PFSK-1 (cell line): Measurements from ENCODE around the gene TREX2.

Source experiments
- FOXP2 ChIP-seq: optimal IDR thresholded peaks from 2 replicates; pipeline ENCODE3; 2011; ENCODE audit warnings: borderline replicate concordance, control low read depth, inconsistent platforms; ENCODE audit not compliant: insufficient read depth; ENCODE audit errors: extremely low read length, extremely low read depth
- POLR2AphosphoS5 ChIP-seq: IDR thresholded peaks from 2 replicates; pipeline ENCODE4 v1.6.1; 2012; ENCODE audit warnings: low read depth, mild to moderate bottlenecking, control low read depth, low read length, moderate library complexity
- REST ChIP-seq, 2 experiments: IDR thresholded peaks; 2 replicates each; pipeline versions ENCODE4 v1.6.1 to v1.8.0; 2011 to 2012; ENCODE audit warnings: low read depth in 2 of 2, low read length in 2 of 2, control low read depth in 1 of 2, inconsistent platforms in 1 of 2, mild to moderate bottlenecking in 1 of 2, moderate library complexity in 1 of 2; ENCODE audit not compliant: insufficient read depth in 1 of 2
- SIN3A ChIP-seq: IDR thresholded peaks from 2 replicates; pipeline ENCODE4 v1.6.1; 2012; ENCODE audit warnings: mild to moderate bottlenecking, low read length, moderate library complexity, borderline replicate concordance; ENCODE audit not compliant: insufficient read depth
- TAF1 ChIP-seq: IDR thresholded peaks from 2 replicates; pipeline ENCODE4 v1.6.1; 2012; ENCODE audit warnings: low read length, control low read depth, borderline replicate concordance; ENCODE audit not compliant: insufficient read depth

The TREX2 gene

DNA sequence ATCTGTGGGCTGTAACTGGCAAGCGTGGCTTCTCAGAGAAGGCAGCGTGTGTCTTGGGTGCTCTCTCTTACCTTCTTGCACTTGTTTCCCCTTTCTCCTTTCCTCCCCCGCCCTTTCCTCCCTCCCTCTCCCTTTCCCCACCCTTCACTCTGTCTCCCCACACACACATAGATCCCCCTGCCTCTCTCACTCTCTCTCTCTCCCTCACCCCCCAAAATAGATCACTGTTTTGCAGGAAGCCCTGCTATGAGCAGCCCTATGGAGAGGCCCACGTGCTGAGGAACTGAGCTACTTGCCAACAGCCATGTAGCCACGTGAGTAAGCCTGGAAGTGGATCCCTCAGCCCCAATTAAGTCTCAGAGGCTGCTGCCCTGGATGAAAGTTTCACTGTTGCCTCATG lies 40.4 kb downstream of the TREX2 start:
- TF ChIP-seq REST (IDR thresholded peaks at IDR 0.05; ENCODE audit: insufficient read depth in 1 of 2, low read depth in 2 of 2, low read length in 2 of 2) = no peak
- TF ChIP-seq TAF1 = no peak
- no peak for TF ChIP-seq POLR2AphosphoS5
- no peak for TF ChIP-seq FOXP2
- no peak for TF ChIP-seq SIN3A

- no peak for TF ChIP-seq FOXP2
- no peak for TF ChIP-seq TAF1
- TF ChIP-seq REST (IDR thresholded peaks at IDR 0.05; ENCODE audit: insufficient read depth in 1 of 2, low read depth in 2 of 2, low read length in 2 of 2) = no peak
- no peak for TF ChIP-seq POLR2AphosphoS5
- TF ChIP-seq SIN3A = no peak
Measured at GRCh38 chrX:153401133-153401764, 44.6 kb downstream of the TREX2 start, which contains the start of gene PNMA6E. Gene PNMA6E, minus strand, starts transcription at chrX:153401350. Its CDS starts 2,501 bp downstream, at chrX:153398849.

GRCh38 chrX:153400146-153401132 lies 45.4 kb downstream of the TREX2 start:
- TF ChIP-seq FOXP2 = peak; percentile 13
- no peak for TF ChIP-seq SIN3A
- TF ChIP-seq POLR2AphosphoS5 = no peak
- TF ChIP-seq REST (IDR thresholded peaks at IDR 0.05; ENCODE audit: insufficient read depth in 1 of 2, low read depth in 2 of 2, low read length in 2 of 2) = no peak

DNA sequence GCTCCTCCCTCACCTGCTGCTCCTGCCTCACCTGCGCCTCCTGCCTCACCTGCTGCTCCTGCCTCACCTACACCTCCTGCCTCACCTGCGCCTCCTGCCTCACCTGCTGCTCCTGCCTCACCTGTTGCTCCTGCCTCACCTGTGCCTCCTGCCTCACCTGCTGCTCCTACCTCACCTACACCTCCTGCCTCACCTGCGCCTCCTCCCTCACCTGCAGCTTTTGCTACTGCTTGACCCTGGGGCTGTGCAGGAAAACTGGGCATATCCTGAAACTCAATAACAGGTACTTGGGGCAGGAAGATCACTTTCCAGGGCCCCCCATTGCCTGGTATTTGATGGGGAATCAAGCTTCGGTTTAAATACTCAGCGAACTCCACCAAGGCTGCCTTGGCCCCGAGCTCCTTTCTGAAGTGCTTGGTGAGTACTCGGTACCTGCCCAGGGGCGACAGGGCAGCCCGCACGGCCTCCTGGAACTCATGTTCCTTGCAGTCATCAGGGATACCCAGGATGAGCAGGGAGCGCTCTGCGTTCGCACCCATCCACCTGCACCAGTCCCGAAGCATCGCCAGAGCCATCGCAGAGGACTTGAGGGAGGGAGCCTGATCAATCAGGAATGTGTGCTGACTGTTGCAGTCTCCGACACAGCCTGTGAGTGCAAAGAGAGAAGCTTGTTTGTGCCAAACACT lies 47.4 kb downstream of the TREX2 start:
- no peak for TF ChIP-seq FOXP2

GRCh38 chrX:153397256-153397960 lies 48.4 kb downstream of the TREX2 start:
- no peak for TF ChIP-seq TAF1
- no peak for TF ChIP-seq FOXP2
- no peak for TF ChIP-seq POLR2AphosphoS5
- no peak for TF ChIP-seq REST (IDR thresholded peaks at IDR 0.05; ENCODE audit: insufficient read depth in 1 of 2, low read depth in 2 of 2, low read length in 2 of 2)
- TF ChIP-seq SIN3A = no peak
